K562 (cell line): Measurements from ENCODE around the gene PHAX. TPM values are rescaled to one million over a fixed set of nuclear protein-coding genes. Genes with fewer than 3 reads are reported as not detected.

Experiments
- ATAC-seq: fragments of 200-7000 bp; cut with Tn5 transposase; 3 replicates; pipeline ENCODE4 v1.9.1; 2020; ENCODE audit warnings: moderate library complexity
- BruUV-seq: library from RNA; stranded (reverse); fragments of 400-500 nt; replicated peaks from 2 replicates; lab custom pipeline; 2021; lab: Mats Ljungman, UMichigan
- CTCF ChIA-PET: fragments of 300-600 bp; formaldehyde crosslinking; extraction: SDS; loops from one replicate; lab custom pipeline; 2021; ENCODE audit warnings: low intra/inter-chr PET ratio; lab: Yijun Ruan, JAX
- POLR2A ChIA-PET: fragments of 300-600, 350-650 bp; sonication (Branson Sonifier 250); formaldehyde crosslinking; extraction: SDS; loops from one replicate; lab custom pipeline; 2021; ENCODE audit warnings: antibody characterized with exemption, inconsistent platforms; lab: Yijun Ruan, JAX
- DNase-seq, 4 experiments: peaks; one replicate each; pipeline versions ENCODE4 v3.0.0 to v3.0.0-alpha.2; 2011 to 2018; ENCODE audit warnings: low spot score in 3 of 4, mixed read lengths in 3 of 4; ENCODE audit errors: extremely low read depth in 1 of 4
- FAIRE-seq: peaks from 2 replicates; lab custom pipeline; 2011; peaks lifted over from hg19 to GRCh38; lab: Jason Lieb, UNC
- H2AFZ ChIP-seq: 2 replicates; pipeline ENCODE4 v1.6.0; 2011; ENCODE audit warnings: low read depth, low read length, control low read depth, inconsistent platforms
- H3K27ac ChIP-seq: fragments of 200-600 bp; 3 replicates; pipeline ENCODE4 v1.8.0; 2011; ENCODE audit warnings: low read depth, mild to moderate bottlenecking, control low read depth, inconsistent platforms, low read length, moderate library complexity, mixed read lengths; ENCODE audit errors: extremely low read depth
- H3K27me3 ChIP-seq, 2 experiments: fragments of 300-600 bp in 1 of 2; 2 replicates in 1 of 2; 3 replicates in 1 of 2; pipeline versions ENCODE4 v1.6.0 to v1.8.0; 2011; ENCODE audit warnings: inconsistent platforms in 2 of 2, low read length in 2 of 2, mild to moderate bottlenecking in 1 of 2, mixed read lengths in 1 of 2, moderate library complexity in 1 of 2; ENCODE audit not compliant: control insufficient read depth in 2 of 2, insufficient read depth in 2 of 2
- H3K36me3 ChIP-seq: fragments of 300-600 bp; 3 replicates; pipeline ENCODE4 v1.8.0; 2011; ENCODE audit warnings: mild to moderate bottlenecking, low read length, inconsistent platforms; ENCODE audit not compliant: control insufficient read depth, insufficient read depth
- H3K4me1 ChIP-seq, 2 experiments: fragments of 200-600 bp in 1 of 2; replicated peaks in 1 of 2; 2 replicates in 1 of 2; 3 replicates in 1 of 2; pipeline versions ENCODE4 v1.5.1 to v1.8.0; 2011; ENCODE audit warnings: inconsistent platforms in 2 of 2, low read length in 2 of 2, mild to moderate bottlenecking in 1 of 2, mixed read lengths in 1 of 2, moderate library complexity in 1 of 2; ENCODE audit not compliant: control insufficient read depth in 2 of 2, insufficient read depth in 2 of 2
- H3K4me2 ChIP-seq: 2 replicates; pipeline ENCODE4 v1.6.1; 2011; ENCODE audit warnings: low read length, control low read depth, inconsistent platforms, mixed read lengths; ENCODE audit not compliant: insufficient read depth
- H3K4me3 ChIP-seq: fragments of 200-600 bp; sonication (generic), shearing (Covaris generic); 2 replicates; pipeline ENCODE4 v1.5.1; 2016; ENCODE audit warnings: control low read depth, inconsistent platforms
- H3K79me2 ChIP-seq: fragments of 200-600 bp; 3 replicates; pipeline ENCODE4 v1.8.0; 2011; ENCODE audit warnings: low read length, inconsistent platforms; ENCODE audit not compliant: control insufficient read depth, insufficient read depth
- H3K9ac ChIP-seq, 2 experiments: 2 replicates each; pipeline versions ENCODE4 v1.6.0 to v1.6.1; 2011; ENCODE audit warnings: low read depth in 2 of 2, low read length in 2 of 2, control low read depth in 1 of 2, inconsistent platforms in 1 of 2, mild to moderate bottlenecking in 1 of 2, mixed read lengths in 1 of 2; ENCODE audit not compliant: insufficient read depth in 1 of 2
- H3K9me1 ChIP-seq: one replicate; pipeline ENCODE4 v1.6.0; 2011; ENCODE audit warnings: inconsistent platforms, mild to moderate bottlenecking, low read length, moderate library complexity; ENCODE audit not compliant: control insufficient read depth, insufficient read depth
- H3K9me3 ChIP-seq: replicated peaks from 2 replicates; pipeline ENCODE4 v1.5.1; 2011; ENCODE audit warnings: low read depth, low read length, inconsistent platforms; ENCODE audit not compliant: control insufficient read depth, insufficient read depth
- H4K20me1 ChIP-seq: replicated peaks from 2 replicates; pipeline ENCODE4 v1.6.1; 2011; ENCODE audit warnings: low read length, inconsistent platforms, mixed read lengths; ENCODE audit not compliant: control insufficient read depth, insufficient read depth
- ARID2 ChIP-seq: fragments of 450-650 bp; IDR thresholded peaks from 2 replicates; pipeline ENCODE4 v1.6.1; 2017; ENCODE audit warnings: antibody characterized with exemption, mild to moderate bottlenecking
- ATF6 ChIP-seq: sonication (generic); formaldehyde crosslinking; IDR thresholded peaks from 2 replicates; pipeline ENCODE4 v1.4.0; 2020; ENCODE audit warnings: mild to moderate bottlenecking, missing genetic modification reagents
- CC2D1A ChIP-seq: fragments of 450-650 bp; IDR thresholded peaks from 2 replicates; pipeline ENCODE4 v1.6.1; 2017; ENCODE audit warnings: mild to moderate bottlenecking
- CTCF ChIP-seq, 3 experiments: IDR thresholded peaks in 2 of 3; conservative IDR thresholded peaks in 1 of 3; 2 replicates each; pipeline ENCODE4 v1.5.1; 2011 to 2012; ENCODE audit warnings: low read length in 3 of 3, mild to moderate bottlenecking in 3 of 3, control low read depth in 2 of 3, improper control_type of control experiment in 1 of 3, inconsistent platforms in 1 of 3, low read depth in 1 of 3, mixed read lengths in 1 of 3, moderate library complexity in 1 of 3; ENCODE audit not compliant: insufficient read depth in 2 of 3
- DEAF1 ChIP-seq: fragments of 450-650 bp; formaldehyde crosslinking; IDR thresholded peaks from 2 replicates; pipeline ENCODE4 v1.4.0; 2020; ENCODE audit warnings: mild to moderate bottlenecking, moderate library complexity
- FOXK1 ChIP-seq: sonication (generic); formaldehyde crosslinking; IDR thresholded peaks from 2 replicates; pipeline ENCODE4 v1.8.0; 2022; ENCODE audit warnings: missing genetic modification reagents, mild to moderate bottlenecking, borderline replicate concordance
- GABPA ChIP-seq: fragments of 200-800 bp; sonication (Bioruptor generic); conservative IDR thresholded peaks from 2 replicates; pipeline ENCODE4 v1.6.1; 2016; ENCODE audit warnings: low read depth, missing genetic modification characterization, missing compliant biosample characterization
- HOXB6 ChIP-seq: fragments of 250-450 bp; sonication (Bioruptor Pico); IDR thresholded peaks from 2 replicates; pipeline ENCODE4 v1.5.1; 2022; ENCODE audit warnings: mild to moderate bottlenecking, borderline replicate concordance
- MCM2 ChIP-seq: fragments of 450-650 bp; IDR thresholded peaks from 2 replicates; pipeline ENCODE4 v1.6.1; 2017; ENCODE audit warnings: low read depth, mild to moderate bottlenecking
- NCOR1 ChIP-seq: fragments of 450-650 bp; IDR thresholded peaks from 2 replicates; pipeline ENCODE4 v1.6.1; 2016; ENCODE audit warnings: mild to moderate bottlenecking, moderate library complexity
- RAD21 ChIP-seq, 2 experiments: fragments of 250-450 bp in 1 of 2; fragments of 450-650 bp in 1 of 2; sonication (Bioruptor Pico) in 1 of 2; formaldehyde crosslinking in 1 of 2; IDR thresholded peaks in 1 of 2; conservative IDR thresholded peaks in 1 of 2; 2 replicates each; pipeline versions ENCODE4 v1.4.0 to v1.8.0; 2020 to 2022; ENCODE audit warnings: mild to moderate bottlenecking in 2 of 2, moderate library complexity in 1 of 2
- SMAD3 ChIP-seq: fragments of 450-650 bp; formaldehyde crosslinking; conservative IDR thresholded peaks from 2 replicates; pipeline ENCODE4 v1.4.0; 2020; ENCODE audit warnings: mild to moderate bottlenecking
- SMC3 ChIP-seq: conservative IDR thresholded peaks from 2 replicates; pipeline ENCODE4 v1.6.1; 2011; ENCODE audit warnings: low read depth, low read length, improper control_type of control experiment; ENCODE audit not compliant: insufficient read depth
- STAG1 ChIP-seq: sonication (generic); formaldehyde crosslinking; IDR thresholded peaks from 2 replicates; pipeline ENCODE4 v1.5.0; 2020; ENCODE audit warnings: missing genetic modification reagents, borderline replicate concordance
- STAT5A ChIP-seq: IDR thresholded peaks from 2 replicates; pipeline ENCODE4 v1.6.1; 2012; ENCODE audit warnings: low read length, inconsistent platforms, borderline replicate concordance
- ZNF133 ChIP-seq: fragments of 250-450 bp; sonication (Bioruptor Pico); IDR thresholded peaks from 2 replicates; pipeline ENCODE4 v1.4.0; 2020; ENCODE audit warnings: mild to moderate bottlenecking
- ZNF764 ChIP-seq: fragments of 250-450 bp; sonication (Bioruptor Pico); IDR thresholded peaks from 2 replicates; pipeline ENCODE4 v1.4.0; 2020; ENCODE audit warnings: low read depth, mild to moderate bottlenecking, moderate library complexity
- WGBS: fragments of 100-300 bp; shearing (Covaris generic); methylation state at CpG from one replicate; pipeline ENCODE4 v1.1.6; 2016; ENCODE audit warnings: low coverage, mixed read lengths; ENCODE audit not compliant: insufficient coverage; ENCODE audit errors: missing lambda C conversion rate; 5-methylcytosine and 5-hydroxymethylcytosine counted together
- in situ Hi-C: fragments of 300-500 bp; cut with MboI; formaldehyde crosslinking; loops from 4 replicates; pipeline ENCODE4 v1.15.0; 2018; ENCODE audit warnings: inconsistent platforms, mixed read lengths
- intact Hi-C: fragments of 100-400 bp; cut with micrococcal nuclease; formaldehyde crosslinking; loops from 2 replicates; pipeline ENCODE4 v1.14.2; 2022
- polyA plus RNA-seq, 8 experiments: library from polyadenylated mRNA; depleted of rRNA in 4 of 8; stranded (reverse) in 5 of 8; unstranded in 3 of 8; fragments of >200 nt; fragmentation: Nextera tagmentation in 2 of 8; fragmentation: Illumina TruSeq in 1 of 8; extraction: Ambion mirVana in 2 of 8; extraction: Trizol in 1 of 8; gene quantifications; 2 replicates each; pipeline versions ENCODE4 v1.2.1 to v1.2.3, GENCODE V29; 2011 to 2014; ENCODE audit warnings: inconsistent platforms in 1 of 8, missing spikeins in 1 of 8
- total RNA-seq, 7 experiments: library from RNA; depleted of rRNA in 6 of 7; stranded (reverse); fragments of >200 nt in 6 of 7; fragmentation: Illumina TruSeq in 2 of 7; extraction: Trizol in 2 of 7; gene quantifications; 2 replicates each; pipeline versions ENCODE4 v1.2.1 to v1.2.3, GENCODE V29; 2011 to 2021; ENCODE audit warnings: low replicate concordance in 1 of 7

PHAX gene
- total and polyA plus RNA-seq, 9 of the 15 experiments (the other 6 are each of a cell fraction or from before 2014, with no cell fraction given): 20.2 to 59.8 (median 43.5) TPM

GRCh38 chr5:126656401-126657007 lies 55.8 kb downstream of the PHAX start:
- no peak overlapping the region for H3K4me3 ChIP-seq
- H3K9me1 ChIP-seq: no peaks in the 10 kb centered on the region
- DNase-seq: peak; percentile 37 to 64 (median 42)
- ChIA-PET CTCF (interaction anchor here (0.6 to 2.5 kb wide), 10 partner anchors 124 to 836 kb away, joined by 3 to 33 read pairs (median 4); no protein-coding TSS in a partner anchor), POLR2A (interaction anchor here (1.5 kb wide), 1 partner anchor 121 kb away, joined by 6 read pairs; no protein-coding TSS in a partner anchor)
- H3K9ac ChIP-seq: no peak overlapping the region
- H4K20me1 ChIP-seq: no peaks in the 10 kb centered on the region
- H3K4me1 ChIP-seq: no peaks in the 10 kb centered on the region
- H3K27me3 ChIP-seq: no peaks in the 10 kb centered on the region
- H3K79me2 ChIP-seq: no peaks in the 10 kb centered on the region
- no peak overlapping the region for H3K4me2 ChIP-seq
- H2AFZ ChIP-seq: no peak overlapping the region
- BruUV-seq: no TSS peak
- ATAC-seq: peak; percentile 52; the same call in 1 of the 3 replicates
- in situ Hi-C loops: no loop called here
- H3K36me3 ChIP-seq: no peaks in the 10 kb centered on the region
- WGBS: 6% methylated on average over 5 of the region's 5 CpGs
- H3K27ac ChIP-seq: no peak overlapping the region
- no peaks in the 10 kb centered on the region for H3K9me3 ChIP-seq
- intact Hi-C loops: loop anchor here (1.0 to 5.0 kb wide), 4 partner anchors 152 to 836 kb away; no protein-coding TSS in a partner anchor
- FAIRE-seq: peak; percentile 65
- TF ChIP-seq ARID2: peak; percentile 56
- no peak for TF ChIP-seq MCM2
- peak; percentile 22; the same call in 1 of the 2 replicates for TF ChIP-seq STAG1
- TF ChIP-seq NCOR1: no peak
- TF ChIP-seq ATF6 (CRISPR knock-in tag): no peak
- no peak for TF ChIP-seq FOXK1 (CRISPR knock-in tag)
- no peak for TF ChIP-seq ZNF133 (CRISPR knock-in tag)
- TF ChIP-seq SMAD3: no peak
- peak; percentile 67 for TF ChIP-seq CC2D1A
- no peak for TF ChIP-seq ZNF764 (CRISPR knock-in tag)
- TF ChIP-seq CTCF (IDR thresholded peaks at IDR 0.05 in 2 of 3, conservative IDR thresholded peaks at IDR 0.05 in 1 of 3; ENCODE audit: insufficient read depth in 2 of 3, low read depth in 1 of 3, low read length in 3 of 3): peak; percentile 70 to 96 (median 81); a peak in 5 of 6 replicates
- peak; percentile 83 for TF ChIP-seq SMC3
- no peak for TF ChIP-seq GABPA (tag)
- TF ChIP-seq STAT5A: no peak
- peak; percentile 88 for TF ChIP-seq DEAF1 (CRISPR knock-in tag)
- TF ChIP-seq HOXB6 (CRISPR knock-in tag): no peak
- peak; percentile 95 for TF ChIP-seq RAD21 (CRISPR knock-in tag; conservative IDR thresholded peaks at IDR 0.05 in 1 of 2, IDR thresholded peaks at IDR 0.05 in 1 of 2)
